GOT3 (cell line): Measurements from ENCODE around the gene UNC13D.
A peak's percentile ranks its signal among the peaks of the same experiment; 100 is the strongest.
"Not testable (repeated sequence)": the region's sequence is repeated elsewhere in the genome, so short reads cannot be mapped to it uniquely, and the experiment has no call there.

Experiments used
- DNase-seq: peaks from one replicate; lab custom pipeline; 2025; ENCODE audit warnings: mixed read lengths; lab: John Stamatoyannopoulos, UW

The UNC13D gene

GRCh38 chr17:75874323-75875181 is 30.3 kb upstream of the UNC13D start:
- DNase-seq: no peak

DNA sequence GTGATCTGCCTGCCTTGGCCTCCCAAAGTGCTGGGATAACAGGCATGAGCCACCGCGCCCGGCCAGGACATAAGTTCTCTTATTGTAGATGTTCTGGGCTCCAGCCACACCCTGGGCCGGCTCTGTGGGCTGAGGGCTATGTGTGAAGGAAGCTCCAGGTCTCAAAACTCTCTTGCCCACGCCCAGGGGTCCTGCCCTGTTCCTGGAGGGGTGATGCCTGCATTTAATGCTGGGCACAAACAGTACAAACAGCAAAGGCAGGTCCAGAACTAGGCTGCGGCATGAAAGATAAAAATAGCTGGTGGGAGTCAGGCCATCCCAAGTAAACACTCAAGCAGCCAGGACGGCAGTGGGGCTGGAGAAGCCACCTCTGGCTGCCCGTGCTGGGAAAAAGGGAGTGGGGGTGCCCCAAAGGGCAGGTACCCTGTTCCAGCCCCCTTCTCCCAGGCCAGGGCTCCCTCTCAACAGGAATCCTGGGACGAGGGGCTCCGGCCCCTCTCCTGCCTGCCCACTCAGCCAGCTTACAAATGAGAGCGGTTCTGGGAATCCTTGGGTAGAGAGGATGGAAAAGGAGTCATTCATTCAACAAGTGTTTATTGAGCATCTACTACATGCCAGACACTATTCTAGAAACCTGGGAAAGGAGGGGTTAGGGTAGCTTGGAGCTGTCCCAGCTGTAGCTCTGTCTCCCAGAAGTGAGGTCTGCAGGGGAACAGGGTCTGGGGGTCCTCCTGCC is 29.6 kb upstream of the UNC13D start:
- no peak for DNase-seq

GRCh38 chr17:75872434-75873351 is 28.5 kb upstream of the UNC13D start:
- no peak for DNase-seq

DNA sequence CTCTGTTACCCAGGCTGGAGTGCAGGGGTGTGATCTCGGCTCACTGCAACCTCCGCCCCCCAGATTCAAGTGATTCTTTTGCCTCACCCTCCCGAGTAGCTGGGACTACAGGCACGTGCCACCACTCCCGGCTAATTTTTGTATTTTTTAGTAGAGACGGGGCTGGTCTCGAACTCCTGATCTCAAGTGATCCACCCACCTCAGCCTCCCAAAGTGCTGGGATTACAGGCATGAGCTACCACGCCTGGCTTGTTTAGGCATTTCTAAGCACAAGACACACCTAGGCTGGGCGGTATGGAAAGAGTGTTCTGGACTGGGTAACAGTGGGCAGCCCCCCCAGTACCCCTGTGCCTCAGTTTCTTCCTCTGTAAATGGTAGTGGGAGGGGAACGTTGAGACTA is 26.0 kb upstream of the UNC13D start:
- DNase-seq: not testable (repeated sequence)

DNA sequence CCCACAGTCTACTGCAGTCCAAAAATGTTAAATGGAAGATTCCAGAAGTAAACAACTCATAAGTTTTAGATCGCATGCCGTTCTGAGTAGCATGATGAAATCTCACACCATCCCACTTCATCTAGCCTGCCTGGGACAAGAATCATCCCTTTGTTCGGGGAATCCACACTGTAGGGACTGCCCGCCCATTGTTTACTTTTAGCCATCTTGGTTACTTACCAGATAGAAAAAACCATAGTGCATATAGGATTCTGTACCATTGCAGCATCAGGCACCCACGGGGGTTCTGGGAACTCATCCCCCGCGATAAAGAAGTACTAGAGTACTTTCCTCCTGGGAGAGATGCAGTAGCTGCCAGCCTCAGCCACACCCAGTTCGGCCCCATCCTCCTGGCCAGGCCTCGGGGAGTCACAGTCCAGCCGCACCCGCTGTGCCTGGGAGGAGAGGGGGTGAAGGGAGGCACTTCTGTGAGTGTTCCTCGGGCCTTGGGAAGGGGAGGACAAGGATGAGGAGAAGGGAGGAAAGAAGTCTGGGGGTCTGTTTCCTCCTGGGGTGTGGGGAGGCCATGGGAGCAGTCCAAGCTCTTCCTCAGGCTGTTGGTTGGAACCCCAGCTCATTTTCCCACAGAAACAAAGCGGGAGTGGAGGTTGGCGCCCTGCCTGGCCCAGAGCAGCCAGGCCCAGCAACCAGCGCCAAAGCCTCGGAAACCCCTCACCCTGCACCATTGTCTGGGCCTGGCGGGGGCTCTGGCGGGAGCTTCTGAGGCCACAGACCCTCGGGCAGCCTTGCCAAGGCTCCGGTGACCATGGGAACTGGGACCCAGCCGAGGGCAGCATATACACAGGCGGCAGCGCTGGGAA is 25.3 kb upstream of the UNC13D start:
- DNase-seq: no peak

DNA sequence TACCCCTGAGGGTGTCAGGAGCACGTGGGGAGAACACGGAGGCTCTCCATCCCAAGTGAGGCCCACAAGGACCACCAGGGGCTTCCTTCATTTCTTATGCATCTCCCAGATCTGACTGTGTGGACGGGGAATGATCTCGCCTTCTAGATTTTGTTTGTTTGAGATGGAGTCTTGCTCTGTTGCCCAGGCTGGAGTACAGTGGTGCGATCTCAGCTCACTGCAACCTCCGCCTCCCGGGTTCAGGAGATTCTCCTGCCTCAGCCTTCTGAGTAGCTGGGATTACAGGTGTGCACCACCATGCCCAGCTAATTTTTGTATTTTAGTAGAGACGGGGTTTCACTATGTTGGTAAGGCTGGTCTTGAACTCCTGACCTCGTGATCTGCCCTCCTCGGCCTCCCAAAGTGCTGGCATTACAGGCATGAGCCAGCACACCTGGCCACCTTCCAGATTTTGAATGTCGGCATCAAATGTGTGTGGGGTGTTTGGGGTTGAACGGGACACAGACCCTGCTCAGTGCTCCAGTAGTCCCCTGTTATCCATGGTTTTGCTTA is 24.6 kb upstream of the UNC13D start:
- DNase-seq: not testable (repeated sequence)

- not testable (repeated sequence) for DNase-seq
These were observed 21.4 kb upstream of the UNC13D start for GRCh38 chr17:75865404-75866188.

DNA sequence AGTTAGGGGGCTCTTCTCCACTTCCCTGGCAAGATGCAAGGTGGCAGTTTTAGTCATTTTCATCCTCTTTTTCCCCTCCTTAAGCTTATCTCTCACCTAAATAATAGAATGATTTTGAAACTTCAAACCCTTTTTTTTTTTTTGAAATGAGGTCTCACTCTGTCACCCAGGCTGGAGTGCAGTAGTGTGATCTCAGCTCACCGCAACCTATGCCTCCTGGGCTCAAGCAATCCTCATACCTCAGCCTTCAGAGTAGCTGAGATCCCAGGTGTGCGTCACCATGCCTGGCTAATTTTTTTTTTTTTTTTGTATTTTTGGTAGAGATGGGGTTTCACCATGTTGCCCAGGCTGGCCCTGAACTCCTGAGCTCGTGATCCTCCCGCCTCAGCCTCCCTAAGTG is 20.7 kb upstream of the UNC13D start:
- DNase-seq: not testable (repeated sequence)

DNA sequence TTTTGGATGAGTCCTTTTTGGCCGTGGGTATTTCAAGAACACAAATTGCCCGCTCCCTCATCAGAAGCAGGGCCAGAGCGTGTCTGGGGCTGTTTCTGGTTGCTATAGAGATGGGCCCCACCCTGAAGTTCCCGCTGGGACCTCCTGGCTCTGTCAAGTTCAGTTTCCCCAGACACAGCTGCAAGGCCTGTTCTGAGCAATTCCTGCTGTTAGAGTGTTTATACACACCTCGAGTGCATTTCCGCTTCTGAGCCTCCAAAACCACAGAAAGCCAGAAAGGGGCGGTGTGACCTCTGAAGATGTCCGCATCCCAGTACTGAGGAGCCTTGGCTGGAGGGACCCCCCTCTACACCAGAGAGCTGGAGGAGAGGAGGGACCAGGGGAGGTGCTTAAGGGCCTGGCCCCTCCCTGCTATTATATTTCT is 20.3 kb upstream of the UNC13D start:
- no peak for DNase-seq

DNA sequence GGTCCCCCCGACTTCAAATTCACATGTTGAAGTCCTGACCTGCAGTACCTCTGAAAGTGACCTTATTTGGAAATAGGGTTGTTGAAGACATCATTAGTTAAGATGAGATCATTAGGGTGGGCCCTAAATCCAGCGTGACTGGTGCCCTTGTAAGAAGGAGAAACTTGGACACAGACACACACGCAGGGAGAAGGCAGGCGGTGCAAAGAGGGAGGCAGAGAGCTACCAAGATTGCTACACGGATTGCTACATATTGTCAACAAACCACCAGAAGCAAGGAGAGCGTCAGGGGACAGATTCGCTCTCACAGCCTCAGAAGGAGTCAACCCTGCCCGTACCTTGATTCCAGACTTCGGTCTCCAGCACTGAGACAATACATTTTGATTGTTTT is 17.7 kb upstream of the UNC13D start:
- DNase-seq: no peak

- DNase-seq: not testable (repeated sequence)
These were observed 15.2 kb upstream of the UNC13D start for GRCh38 chr17:75859358-75859757.

DNA sequence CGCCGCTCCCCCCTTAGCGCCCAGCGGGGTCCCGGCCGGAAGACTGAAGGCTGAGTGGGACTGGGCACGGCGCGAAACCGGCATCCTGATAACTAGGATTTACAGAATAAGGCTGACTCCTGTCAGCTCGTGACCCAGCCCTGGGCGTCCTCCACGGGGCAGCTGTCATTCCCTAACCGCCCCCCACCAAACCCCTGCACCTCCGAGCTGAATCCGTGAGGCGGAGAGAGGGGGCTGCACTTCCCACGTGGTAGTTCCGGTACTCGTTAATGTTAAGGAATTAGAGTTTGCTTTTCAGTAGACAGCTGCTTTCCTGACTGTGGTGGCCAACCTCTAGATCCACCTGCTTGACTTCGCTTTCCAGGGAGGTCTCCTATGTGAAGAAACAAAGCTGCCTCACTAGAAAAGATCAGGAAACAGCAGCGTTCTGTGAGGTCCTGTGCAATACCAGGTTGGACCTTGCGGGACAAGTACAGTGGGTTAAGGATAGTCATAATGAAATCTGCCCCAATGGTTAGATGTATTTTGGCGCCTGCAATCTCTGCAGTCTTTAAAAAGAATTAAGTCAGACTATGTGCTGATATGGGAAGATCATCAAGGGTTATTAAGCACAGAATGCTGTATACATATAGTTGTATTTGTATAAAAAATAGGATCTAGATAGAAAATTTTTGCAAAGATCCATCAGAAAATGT is 12.0 kb upstream of the UNC13D start:
- DNase-seq: no peak

DNA sequence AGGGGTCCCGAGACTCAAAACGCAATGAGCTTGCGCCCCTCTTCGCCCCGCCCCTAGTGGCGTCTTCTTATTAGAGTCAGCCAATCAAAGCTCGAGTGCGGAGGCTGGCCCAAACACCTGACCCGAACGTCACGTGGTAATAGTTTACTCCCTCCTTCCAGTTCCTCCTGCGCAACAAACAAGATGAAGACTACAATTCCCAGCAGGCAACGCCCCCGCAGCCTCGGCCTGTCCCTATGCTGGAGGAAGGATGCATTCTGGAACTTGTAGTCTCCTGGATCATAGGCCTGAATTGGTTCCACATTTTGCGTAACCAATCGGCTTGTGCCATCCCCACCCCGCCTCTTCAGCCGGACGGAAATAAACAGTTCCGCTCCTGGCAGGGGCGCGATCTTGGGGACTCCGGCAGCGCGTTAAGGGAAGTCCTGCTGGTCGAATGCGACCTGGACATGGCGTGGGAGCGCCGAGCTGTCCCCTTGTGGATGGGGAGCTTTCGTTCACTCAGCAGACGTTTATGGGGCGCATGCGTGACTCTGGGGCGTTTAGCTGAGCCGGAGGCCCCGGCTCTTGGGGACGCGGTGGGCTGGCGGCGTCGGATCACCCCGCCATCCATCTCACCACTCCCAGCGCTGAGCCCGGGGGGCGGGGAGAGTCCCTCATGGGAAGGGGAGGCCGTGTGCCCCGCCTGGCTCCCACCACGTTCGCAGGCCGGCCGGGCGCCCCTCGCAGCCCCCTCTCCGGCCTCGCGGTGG is 11.3 kb upstream of the UNC13D start, which contains the start of gene WBP2:
TSS of gene WBP2 (minus strand) at position 26 of the 752 bp plus-strand sequence. CDS start 38 bp downstream, outside the sequence.
- DNase-seq: peak; percentile 91

DNA sequence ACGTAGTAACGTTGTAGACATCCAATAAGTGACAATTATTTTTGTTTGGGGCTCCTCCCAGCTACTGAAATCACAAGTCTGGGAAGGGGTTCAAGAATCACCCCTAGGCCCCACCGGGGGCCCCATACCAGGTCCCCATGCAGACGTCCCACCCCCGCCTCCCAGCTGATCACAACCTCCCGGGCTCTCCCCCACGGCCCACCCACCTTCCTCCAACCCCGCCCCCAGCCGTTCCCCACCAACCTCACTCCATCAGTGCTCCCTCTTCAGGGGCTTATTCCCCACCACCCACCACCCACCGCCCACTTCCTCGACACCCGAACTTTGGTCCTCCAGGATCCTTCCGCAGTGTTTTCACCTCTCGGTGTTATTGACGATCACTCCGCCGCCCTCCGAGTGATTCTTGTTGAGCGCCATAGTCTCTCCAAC is 10.7 kb upstream of the UNC13D start:
- DNase-seq: no peak

DNA sequence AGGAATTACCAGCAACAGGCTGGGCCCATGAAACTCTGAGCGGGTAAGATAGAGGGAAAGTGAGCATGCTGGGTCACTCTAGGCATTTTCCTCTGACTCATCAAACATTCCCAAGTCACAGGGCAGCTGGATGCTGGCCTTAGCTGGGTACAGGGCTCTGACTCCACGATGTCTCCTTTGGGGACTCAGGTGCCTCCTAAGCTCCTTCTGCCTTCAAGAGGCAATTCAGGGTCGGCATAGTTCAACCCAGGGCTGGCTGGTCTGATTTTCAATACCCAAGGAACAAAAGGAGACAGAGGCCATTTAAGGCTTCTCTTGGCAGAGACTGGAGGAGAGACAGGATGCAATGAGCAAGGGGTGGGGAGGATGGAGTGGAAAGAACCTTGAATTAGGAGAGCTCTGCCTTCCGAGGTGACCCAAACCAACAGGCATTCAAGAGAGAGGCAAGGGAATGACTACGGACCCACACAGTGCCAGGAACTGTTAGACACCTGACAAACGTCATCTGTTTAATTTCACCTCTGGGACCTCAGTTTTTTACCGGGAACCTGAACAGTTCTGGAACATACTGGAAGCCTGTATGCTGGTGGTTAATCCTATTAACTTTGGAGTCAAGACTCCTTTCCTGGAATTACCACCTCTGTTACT is 10.0 kb upstream of the UNC13D start:
- DNase-seq: no peak

DNA sequence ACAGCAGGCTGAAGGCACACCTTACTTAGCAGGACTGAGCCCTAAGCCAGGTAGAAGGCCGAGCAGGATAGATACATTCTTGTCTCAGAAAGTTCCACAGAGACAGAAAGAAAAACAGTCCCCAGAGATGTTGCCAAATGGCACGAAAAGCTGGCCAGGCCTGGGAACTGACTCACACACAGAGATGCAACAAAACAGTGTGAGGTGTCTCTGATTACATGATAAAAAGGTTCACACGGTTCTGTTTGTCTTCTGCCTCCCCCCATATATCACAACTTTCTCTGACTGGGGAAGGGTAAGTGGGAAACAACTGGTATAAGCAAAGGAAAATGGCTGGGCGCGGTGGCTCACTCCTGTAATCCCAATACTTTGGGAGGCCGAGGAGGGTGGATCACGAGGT is 9.2 kb upstream of the UNC13D start:
- DNase-seq: no peak

GRCh38 chr17:75851693-75851991 is 7.4 kb upstream of the UNC13D start:
- DNase-seq: not testable (repeated sequence)
